Lower lobe of right lung (tissue), 2 donors: ENCODE results near the gene PRODH2. TPM values are rescaled to one million over a fixed set of nuclear protein-coding genes. Genes with fewer than 3 reads are reported as not detected.
"Not testable (repeated sequence)": the region's sequence is repeated elsewhere in the genome, so short reads cannot be mapped to it uniquely, and the experiment has no call there.

Source experiments
- ATAC-seq, 2 donors: fragments of 200-7000 bp; cut with Tn5 transposase; one replicate each; pipeline ENCODE4 v1.9.1; 2020 to 2022; ENCODE audit warnings: mild to moderate bottlenecking in 2 of 2, moderate library complexity in 2 of 2
- DNase-seq: peaks from one replicate; pipeline ENCODE4 v3.0.0-alpha.2; 2020
- H3K27ac ChIP-seq: fragments of 200-600 bp; one replicate; pipeline ENCODE4 v1.8.0; 2022
- H3K27me3 ChIP-seq: fragments of 200-600 bp; one replicate; pipeline ENCODE4 v1.8.0; 2022; ENCODE audit warnings: low read depth
- H3K36me3 ChIP-seq: fragments of 200-600 bp; one replicate; pipeline ENCODE4 v1.8.0; 2022; ENCODE audit warnings: mild to moderate bottlenecking
- H3K4me1 ChIP-seq: fragments of 200-600 bp; one replicate; pipeline ENCODE4 v1.8.0; 2022
- H3K4me3 ChIP-seq: fragments of 200-600 bp; one replicate; pipeline ENCODE4 v1.8.0; 2022; ENCODE audit warnings: mild to moderate bottlenecking
- H3K9me3 ChIP-seq: fragments of 200-600 bp; one replicate; pipeline ENCODE4 v1.8.0; 2022
- CTCF ChIP-seq: fragments of 200-600 bp; IDR thresholded peaks from one replicate; pipeline ENCODE4 v1.8.0; 2022; ENCODE audit warnings: antibody characterized with exemption, mild to moderate bottlenecking
- intact Hi-C: fragments of 100-400 bp; cut with DNase I; formaldehyde crosslinking; loops from one replicate; pipeline ENCODE4 v1.11.0; 2022
- total RNA-seq: library from RNA; stranded (reverse); fragmentation: NEBNext Ultra II Directional; extraction: Animal tissue kit (Norgen Biotek cat#: 25700); gene quantifications from one replicate; pipeline ENCODE4 v1.2.1, GENCODE V29; 2021
- donor health status: DM: no; HTN: yes; CAD: no; lungs with severe emphysema.

Gene PRODH2
- total RNA-seq, 1 donor from 2014 or later: not detected

GRCh38 chr19:35797663-35798062 lies 15.0 kb downstream of the PRODH2 start:
- Histone ChIP-seq H3K27me3 (peaks cover 31% of the 10 kb centered on the region), H3K4me3 (peak overlapping the region; percentile 6), H3K36me3 (no peaks in the 10 kb centered on the region), H3K4me1 (no peaks in the 10 kb centered on the region), H3K9me3 (no peaks in the 10 kb centered on the region), H3K27ac (no peak overlapping the region)
- intact Hi-C loops: no loop called here
- ATAC-seq (peak; percentile 18 to 24), DNase-seq (no peak)
- TF ChIP-seq CTCF: no peak

GRCh38 chr19:35796645-35797542 lies 15.8 kb downstream of the PRODH2 start:
- ATAC-seq: peak in 1 of 2 donors; percentile 15
- Histone ChIP-seq H3K4me3 (no peak overlapping the region), H3K27me3 (peaks cover 31% of the 10 kb centered on the region), H3K9me3 (no peaks in the 10 kb centered on the region), H3K27ac (no peak overlapping the region), H3K4me1 (no peaks in the 10 kb centered on the region), H3K36me3 (no peaks in the 10 kb centered on the region)
- intact Hi-C loops: no loop called here
- DNase-seq: no peak
- no peak for TF ChIP-seq CTCF

DNA sequence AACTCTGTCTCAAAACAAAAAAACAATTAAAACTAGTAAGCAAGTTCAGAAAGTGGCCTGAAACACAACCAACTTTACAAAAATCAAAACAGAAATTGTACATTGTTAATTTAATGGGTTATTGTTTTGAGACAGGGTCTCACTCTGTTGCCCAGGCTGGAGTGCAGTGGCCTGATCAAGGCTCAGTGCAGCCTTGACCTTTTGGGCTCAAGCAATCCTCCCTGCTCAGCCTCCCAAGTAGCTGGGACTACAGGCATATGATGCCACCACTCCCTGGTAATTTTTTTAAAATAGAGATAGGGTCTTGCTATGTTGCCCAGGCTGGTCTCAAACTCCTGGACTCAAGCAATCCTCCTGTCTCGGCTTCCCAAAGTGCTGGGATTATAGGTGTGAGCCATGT lies 17.1 kb downstream of the PRODH2 start:
- H3K4me3 ChIP-seq, intact Hi-C loops, H3K27ac ChIP-seq, H3K36me3 ChIP-seq, H3K4me1 ChIP-seq, H3K9me3 ChIP-seq, DNase-seq, ATAC-seq: not testable (repeated sequence)
- H3K27me3 ChIP-seq: peaks cover 31% of the 10 kb centered on the region

GRCh38 chr19:35793381-35794165 lies 19.1 kb downstream of the PRODH2 start:
- Histone ChIP-seq H3K36me3 (no peaks in the 10 kb centered on the region), H3K4me1 (no peaks in the 10 kb centered on the region), H3K27me3 (peaks cover 22% of the 10 kb centered on the region), H3K27ac (no peak overlapping the region), H3K9me3 (no peaks in the 10 kb centered on the region), H3K4me3 (no peak overlapping the region)
- intact Hi-C loops: no loop called here
- DNase-seq (no peak), ATAC-seq (no peak)
- no peak for TF ChIP-seq CTCF

GRCh38 chr19:35792888-35793287 lies 19.8 kb downstream of the PRODH2 start:
- ATAC-seq: no peak
- intact Hi-C loops: no loop called here

More at GRCh38 chr19:35792888-35793287, 19.8 kb downstream of the PRODH2 start:
- Histone ChIP-seq H3K36me3 (no peaks in the 10 kb centered on the region), H3K27ac (no peak overlapping the region), H3K27me3 (peaks cover 16% of the 10 kb centered on the region), H3K4me3 (no peak overlapping the region), H3K4me1 (no peaks in the 10 kb centered on the region), H3K9me3 (no peaks in the 10 kb centered on the region)
- no peak for DNase-seq
- no peak for TF ChIP-seq CTCF
